NK-92 (cell line): ENCODE results near the gene HECW1.

Source experiments
- DNase-seq: peaks from one replicate; lab custom pipeline; 2025; ENCODE audit not compliant: unreplicated experiment; lab: John Stamatoyannopoulos, UW

HECW1 gene

DNA sequence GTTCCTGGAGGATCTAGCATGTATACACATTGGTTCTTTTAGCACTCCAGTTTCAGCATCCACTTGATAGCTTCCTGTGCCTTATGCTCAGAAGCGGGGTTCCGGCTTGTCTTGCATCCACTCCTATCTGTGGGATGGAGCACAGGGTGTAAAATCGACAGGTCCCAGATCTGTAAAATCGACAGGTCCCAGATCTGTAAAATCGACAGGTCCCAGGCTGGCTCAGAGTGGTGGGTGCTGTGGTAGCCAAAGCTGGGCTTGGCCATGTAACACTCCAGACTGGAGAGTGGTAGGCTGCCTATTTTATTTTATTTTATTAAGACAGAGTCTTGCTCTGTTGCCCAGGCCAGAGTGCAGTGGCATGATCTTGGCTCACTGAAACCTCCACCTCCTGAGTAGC, 30.3 kb downstream of the HECW1 start:
- DNase-seq = no peak

- no peak for DNase-seq
These were observed 31.6 kb downstream of the HECW1 start for GRCh38 chr7:43143918-43144589.

- DNase-seq = no peak
These were observed 35.8 kb downstream of the HECW1 start for GRCh38 chr7:43148161-43148731.

DNA sequence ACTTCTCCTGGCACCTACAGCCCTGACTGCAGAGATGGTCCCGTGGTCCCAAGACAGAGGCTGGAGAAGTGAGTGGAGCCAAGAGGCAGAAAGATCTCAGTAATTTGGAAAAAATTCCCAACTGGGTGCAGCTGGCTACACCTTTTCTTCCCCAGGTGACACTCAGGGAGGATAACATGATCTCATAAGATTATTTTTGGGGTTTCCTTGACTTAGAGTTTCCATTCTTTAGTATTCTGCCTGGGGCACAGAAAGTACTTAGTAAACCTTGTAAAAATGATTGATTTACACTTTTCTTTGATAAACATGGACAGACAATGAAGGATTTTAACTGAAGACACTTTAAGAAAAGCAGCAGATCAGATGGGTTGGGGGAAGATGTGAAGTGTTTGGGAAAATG, 38.6 kb downstream of the HECW1 start:
- DNase-seq = no peak

GRCh38 chr7:43152696-43153095, 40.2 kb downstream of the HECW1 start:
- no peak for DNase-seq

GRCh38 chr7:43155636-43156035, 43.2 kb downstream of the HECW1 start:
- no peak for DNase-seq

- DNase-seq = no peak
These were observed 51.4 kb downstream of the HECW1 start for GRCh38 chr7:43163885-43164284.

DNA sequence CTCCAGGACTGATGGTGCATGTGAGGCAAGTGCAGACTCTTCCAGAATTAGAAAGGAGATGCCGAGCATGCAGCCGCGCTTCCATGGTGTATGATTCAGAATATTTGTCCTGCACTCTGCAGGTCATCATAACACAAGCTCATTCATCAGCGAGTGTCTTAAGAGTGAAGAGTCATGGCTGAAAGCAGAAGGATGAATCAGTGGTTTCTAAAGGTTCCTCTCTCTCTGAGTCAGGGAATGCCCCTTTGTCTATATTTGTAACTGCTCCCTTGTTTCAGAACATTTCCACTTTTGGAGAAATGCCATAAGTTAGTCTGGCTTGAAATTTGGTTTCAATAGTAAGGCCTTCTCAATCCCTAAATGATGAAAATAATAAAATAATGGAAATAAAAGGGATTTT, 52.3 kb downstream of the HECW1 start:
- no peak for DNase-seq

GRCh38 chr7:43166686-43167085, 54.2 kb downstream of the HECW1 start:
- no peak for DNase-seq

DNA sequence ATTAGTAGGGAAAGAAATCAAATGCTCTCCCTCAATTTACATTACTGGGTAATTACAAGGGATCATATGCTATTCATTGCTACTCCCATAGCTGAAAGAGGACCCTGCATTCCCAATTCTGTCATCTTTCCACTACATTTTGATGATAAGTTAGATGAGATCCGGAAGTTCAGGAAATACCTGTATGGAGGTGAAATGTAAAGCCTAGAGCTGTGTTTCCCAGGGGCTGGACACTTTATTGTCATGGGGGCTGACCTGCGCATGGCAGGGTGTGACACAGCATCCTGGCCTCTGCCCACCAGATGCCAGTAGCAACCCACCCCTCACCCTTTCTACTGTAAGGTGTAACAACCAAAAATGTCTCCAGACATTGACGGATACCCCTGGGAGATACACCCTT, 56.6 kb downstream of the HECW1 start:
- no peak for DNase-seq

DNA sequence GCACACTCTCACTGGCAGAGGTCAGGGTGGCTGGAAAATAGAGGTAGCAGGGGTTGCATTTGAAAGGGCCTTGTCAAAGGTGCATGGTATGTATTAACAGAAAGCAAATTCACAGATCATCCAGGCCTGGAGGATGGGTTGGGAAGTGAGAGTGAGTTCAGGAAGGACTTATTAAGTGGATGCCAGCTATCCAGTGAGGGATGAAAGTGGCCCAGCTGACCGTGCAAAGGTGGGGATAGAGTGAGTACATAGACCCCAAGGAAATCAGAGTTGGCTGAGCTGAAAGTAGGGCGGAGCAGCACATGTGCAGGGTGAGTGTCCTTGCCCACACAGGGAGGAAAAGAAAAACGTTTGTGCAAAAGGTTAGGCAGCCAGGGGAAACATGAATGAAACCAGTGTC, 58.1 kb downstream of the HECW1 start:
- DNase-seq = no peak

DNA sequence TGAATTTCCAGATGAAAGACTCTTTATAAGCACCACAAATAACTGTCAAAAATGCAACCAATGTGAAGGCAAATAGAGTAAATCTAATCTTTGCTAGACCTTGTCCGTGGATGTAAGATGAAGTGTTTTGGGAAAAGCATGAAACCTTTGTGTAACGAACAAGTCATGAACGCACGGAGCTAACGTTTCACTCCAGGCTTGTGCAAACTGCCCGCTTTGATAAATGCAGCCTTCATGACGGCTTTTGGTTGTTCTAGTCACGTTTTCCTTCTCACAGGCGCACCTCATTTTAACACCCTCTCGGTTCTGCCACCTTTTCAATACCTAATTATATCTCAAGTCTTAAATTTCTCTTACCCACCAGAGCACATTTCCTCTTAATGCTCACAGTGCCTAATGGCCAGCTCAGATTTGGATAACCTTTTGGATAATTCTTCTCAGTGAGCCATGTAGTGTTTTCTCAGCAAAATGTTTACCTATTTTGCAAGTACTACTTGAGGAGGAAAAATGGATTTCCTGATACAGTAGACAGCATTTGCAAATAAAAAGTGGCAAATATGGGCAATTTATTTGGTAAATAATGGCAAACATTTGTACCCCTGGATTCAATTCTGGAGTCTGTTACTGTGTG, 63.2 kb downstream of the HECW1 start:
- no peak for DNase-seq

GRCh38 chr7:43179393-43179792, 66.9 kb downstream of the HECW1 start:
- DNase-seq = no peak

DNA sequence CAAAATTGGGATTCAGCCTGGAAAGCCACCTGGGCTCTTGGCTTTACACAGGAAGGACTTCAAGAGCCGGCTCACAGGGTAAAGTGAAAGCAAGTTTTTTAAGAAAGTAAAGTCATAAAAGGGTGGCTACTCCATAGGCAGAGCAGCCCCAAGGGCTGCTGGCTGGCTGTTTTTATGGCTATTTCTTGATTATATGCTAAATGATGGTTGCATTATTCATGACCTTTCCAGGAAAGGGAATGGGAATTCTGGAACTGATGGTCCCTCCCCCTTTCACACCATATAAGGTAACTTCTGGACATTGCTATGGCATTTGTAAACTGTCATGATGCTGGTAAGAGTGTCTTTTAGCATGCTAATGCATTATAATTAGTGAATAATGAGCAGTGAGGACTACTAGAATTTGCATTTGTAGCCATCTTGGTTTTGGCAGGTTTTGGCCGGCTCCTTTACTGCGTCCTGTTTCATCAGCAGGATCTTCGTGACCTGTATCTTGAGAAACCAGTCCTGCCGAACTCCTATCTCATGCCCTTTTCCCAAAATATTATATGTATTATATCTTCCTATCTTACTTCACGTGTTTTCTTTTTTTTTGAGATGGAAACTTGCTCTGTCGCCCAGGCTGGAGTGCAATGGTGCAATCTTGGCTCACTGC, 80.5 kb downstream of the HECW1 start:
- DNase-seq = no peak

DNA sequence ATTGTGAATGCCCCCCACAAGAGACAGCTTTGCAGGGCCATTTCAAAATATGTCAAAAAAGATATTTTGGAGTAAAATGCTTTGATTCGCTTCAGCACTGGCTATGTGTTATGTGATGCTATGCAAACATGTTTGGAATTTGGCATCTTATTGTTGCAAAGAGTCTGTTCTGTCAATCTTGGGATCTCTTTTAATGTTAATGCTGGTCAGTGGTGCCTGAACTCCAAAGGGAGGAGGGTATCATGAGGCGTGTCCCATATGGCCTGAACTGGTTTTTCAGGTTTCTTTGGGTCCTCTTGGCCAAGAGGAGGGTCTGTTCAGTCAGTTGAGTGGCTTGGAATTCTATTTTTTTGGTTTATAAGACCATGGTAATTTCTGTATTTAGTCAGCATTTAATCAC, 81.4 kb downstream of the HECW1 start:
- no peak for DNase-seq

GRCh38 chr7:43195256-43195655, 82.8 kb downstream of the HECW1 start:
- no peak for DNase-seq

DNA sequence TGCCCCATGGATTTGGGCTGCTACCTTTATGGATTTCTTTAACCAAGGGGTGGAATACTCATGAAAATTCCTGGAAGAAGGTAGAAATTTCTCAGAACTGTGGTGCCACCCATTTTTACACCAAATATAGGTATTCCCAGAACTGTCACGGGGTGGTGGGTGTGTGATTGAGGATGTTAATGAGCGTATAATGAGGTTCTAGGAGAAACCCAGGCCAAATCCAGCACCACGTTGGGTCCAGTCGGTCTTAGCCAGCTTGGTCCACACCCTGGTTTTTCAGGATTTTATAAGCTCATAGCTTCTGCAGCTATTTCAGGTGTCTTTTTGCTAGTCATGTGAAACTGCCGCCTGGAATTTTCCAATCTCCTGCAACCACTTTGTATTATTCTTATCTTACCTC, 83.3 kb downstream of the HECW1 start:
- DNase-seq = no peak

GRCh38 chr7:43196379-43196778, 83.9 kb downstream of the HECW1 start:
- DNase-seq = no peak

GRCh38 chr7:43198016-43198415, 85.6 kb downstream of the HECW1 start:
- no peak for DNase-seq

GRCh38 chr7:43198599-43199090, 86.2 kb downstream of the HECW1 start:
- no peak for DNase-seq

GRCh38 chr7:43199371-43200160, 87.1 kb downstream of the HECW1 start:
- DNase-seq = no peak
